Ovary (tissue), 3 donors: Measurements from ENCODE around the gene AZU1.

ENCODE experiments used
- CTCF ChIP-seq, 3 donors: fragments of 450-650 bp in 2 of 3; fragments of 200-600 bp in 1 of 3; IDR thresholded peaks; one replicate each; pipeline versions ENCODE4 v1.5.1 to v1.8.0; 2016 to 2022; ENCODE audit warnings: antibody characterized with exemption in 3 of 3, mild to moderate bottlenecking in 1 of 3
- POLR2A ChIP-seq: fragments of 450-650 bp; IDR thresholded peaks from one replicate; pipeline ENCODE4 v1.6.1; 2017; ENCODE audit warnings: antibody characterized with exemption, mild to moderate bottlenecking, moderate library complexity
- donor health status: DM: no; HTN: no; CAD: no.

- no peak for TF ChIP-seq CTCF (IDR thresholded peaks at IDR 0.05)
- no peak for TF ChIP-seq POLR2A
Observed at GRCh38 chr19:803099-803561, 24.5 kb upstream of the AZU1 start.
